T-helper 2 cell (primary cell): ENCODE results near the gene SRCIN1.
A peak's percentile ranks its signal among the peaks of the same experiment; 100 is the strongest.

ENCODE experiments used
- DNase-seq, 5 experiments: peaks; one replicate each; pipeline versions ENCODE4 v3.0.0 to v3.0.0-alpha.2; 2012 to 2022

SRCIN1 gene

GRCh38 chr17:38616361-38616760, 10.6 kb upstream of the SRCIN1 start:
- no peak for DNase-seq

DNA sequence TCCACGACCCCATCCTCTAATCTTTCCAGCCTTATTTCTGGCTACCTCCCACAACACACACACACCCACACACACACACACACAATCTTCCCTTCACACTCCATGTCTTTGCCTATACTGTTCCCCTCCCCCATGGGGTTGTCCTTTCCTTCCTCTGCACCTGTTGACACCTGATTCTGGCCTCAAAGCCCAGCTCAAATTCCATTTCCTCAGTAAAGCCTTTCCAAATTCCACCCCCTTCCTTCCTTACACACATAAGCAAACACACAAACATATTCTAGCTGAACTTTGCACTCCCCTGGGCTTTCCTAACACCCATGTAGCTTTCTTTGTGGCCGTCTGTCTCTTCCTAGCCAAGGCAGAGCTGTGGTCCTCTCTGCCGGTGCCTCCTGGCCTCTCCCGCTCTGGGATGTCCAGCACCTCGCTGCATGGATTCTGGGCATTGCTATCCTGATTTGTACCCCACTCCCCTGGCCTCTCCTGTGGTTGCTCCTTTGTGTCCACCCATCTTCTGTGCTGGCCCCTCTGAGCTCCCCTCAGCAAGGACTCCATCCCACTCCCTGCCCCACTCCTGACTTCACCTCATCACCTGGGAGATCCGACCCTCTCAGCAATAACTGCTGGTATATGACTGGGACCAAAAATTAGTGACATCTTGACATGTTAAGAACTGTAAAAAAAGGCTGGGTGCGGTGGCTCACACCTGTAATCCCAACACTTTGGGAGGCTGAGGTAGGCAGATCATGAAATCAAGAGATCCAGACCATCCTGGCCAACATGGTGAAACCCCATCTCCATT, 8.4 kb upstream of the SRCIN1 start:
- DNase-seq, result no peak

GRCh38 chr17:38613525-38613980, 7.8 kb upstream of the SRCIN1 start:
- DNase-seq, result no peak

GRCh38 chr17:38611872-38612376, 6.2 kb upstream of the SRCIN1 start:
- DNase-seq, result no peak

DNA sequence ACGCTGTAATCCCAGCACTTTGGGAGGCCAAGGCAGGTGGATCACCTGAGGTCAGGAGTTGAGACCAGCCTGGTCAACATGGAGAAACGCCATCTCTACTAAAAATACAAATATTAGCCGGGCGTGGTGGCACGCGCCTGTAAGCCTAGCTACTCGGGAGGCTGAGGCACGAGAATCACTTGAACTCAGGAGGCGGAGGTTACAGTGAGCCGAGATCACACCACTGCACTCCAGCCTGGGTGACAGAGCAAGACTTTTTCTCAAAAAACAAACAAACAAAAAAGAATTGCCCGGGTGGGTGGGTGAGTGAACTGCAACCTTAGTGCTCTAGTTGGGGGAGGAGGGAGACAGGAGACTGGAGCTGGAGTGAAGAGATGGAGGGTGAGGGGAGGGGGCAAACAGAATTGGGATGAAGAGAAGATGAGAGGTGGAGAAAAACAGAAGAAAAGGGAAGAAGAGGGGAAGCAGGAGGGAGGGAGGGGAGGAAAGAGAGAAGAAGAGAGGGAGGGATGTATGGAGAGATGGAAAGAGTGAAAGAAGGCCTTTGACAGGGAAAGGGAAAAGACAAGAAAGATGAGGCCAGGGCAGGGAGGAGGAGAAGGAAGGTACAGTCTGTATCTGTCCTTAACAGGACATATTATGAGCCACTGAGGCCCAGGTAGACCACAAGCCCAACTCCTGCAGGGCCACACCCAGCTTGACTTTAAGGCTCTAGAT, 5.5 kb upstream of the SRCIN1 start:
- DNase-seq, result no peak

DNA sequence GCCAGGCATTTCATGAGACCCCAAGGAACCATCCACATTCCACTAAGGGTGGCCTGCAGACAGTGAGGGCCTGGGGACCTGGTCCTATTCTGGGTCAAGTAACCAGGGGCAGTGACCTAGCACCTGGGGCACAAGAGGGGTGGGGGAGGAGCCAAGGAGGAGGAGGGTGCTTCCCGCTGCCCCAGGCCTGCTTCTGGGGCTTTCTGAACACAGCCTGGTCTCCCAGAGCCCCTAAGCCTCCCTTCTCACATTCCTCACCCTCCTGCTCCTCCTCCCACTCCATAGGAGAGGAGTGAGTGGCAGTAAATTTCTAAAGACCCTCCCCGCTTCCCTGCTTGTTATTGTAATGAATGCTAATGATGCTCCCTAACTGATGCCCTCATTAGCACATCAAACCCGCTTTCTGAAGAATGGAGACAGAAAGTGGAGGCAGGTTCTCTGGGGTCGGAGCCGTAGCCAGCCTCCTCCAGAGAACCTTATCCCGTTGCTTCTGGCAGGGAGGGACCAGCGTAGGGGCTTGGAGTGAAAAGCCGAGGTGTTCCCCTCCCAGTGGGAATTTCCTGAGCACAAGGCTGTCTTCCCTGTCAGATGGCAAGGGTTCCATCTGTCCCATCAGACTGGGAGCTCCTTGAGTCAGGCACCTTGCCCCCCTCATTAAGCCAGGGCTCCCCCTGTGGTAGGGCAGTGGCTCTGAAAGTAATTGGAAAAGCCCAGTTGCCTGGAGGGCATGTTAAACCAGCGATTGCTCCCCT, 3.7 kb upstream of the SRCIN1 start:
- DNase-seq, result no peak

GRCh38 chr17:38608648-38609047, 2.9 kb upstream of the SRCIN1 start:
- DNase-seq, result no peak

GRCh38 chr17:38606646-38607611, 1.2 kb upstream of the SRCIN1 start:
- DNase-seq, result no peak

DNA sequence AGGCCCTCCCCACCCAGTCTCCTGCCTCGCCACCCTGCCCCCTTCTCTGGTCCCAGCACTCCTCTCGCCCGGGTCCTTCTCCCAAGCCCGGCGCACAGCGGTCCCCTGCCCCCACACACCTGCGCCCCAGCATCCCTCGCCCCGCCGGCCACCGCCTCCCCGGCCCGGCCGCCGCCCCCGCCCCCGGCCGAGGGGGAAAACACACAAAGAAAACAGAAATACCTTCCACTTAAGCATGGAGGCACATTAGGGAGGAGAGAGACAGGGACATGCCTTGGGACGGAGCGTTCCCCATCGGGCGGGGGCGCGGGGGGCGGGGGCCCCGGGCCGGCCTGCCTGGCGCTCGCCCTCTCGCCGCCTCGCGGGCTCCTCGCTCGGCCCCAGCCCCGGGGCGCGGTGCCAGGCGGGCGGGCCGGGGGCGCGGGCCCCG, 326 bp downstream of the SRCIN1 start:
- no peak for DNase-seq

DNA sequence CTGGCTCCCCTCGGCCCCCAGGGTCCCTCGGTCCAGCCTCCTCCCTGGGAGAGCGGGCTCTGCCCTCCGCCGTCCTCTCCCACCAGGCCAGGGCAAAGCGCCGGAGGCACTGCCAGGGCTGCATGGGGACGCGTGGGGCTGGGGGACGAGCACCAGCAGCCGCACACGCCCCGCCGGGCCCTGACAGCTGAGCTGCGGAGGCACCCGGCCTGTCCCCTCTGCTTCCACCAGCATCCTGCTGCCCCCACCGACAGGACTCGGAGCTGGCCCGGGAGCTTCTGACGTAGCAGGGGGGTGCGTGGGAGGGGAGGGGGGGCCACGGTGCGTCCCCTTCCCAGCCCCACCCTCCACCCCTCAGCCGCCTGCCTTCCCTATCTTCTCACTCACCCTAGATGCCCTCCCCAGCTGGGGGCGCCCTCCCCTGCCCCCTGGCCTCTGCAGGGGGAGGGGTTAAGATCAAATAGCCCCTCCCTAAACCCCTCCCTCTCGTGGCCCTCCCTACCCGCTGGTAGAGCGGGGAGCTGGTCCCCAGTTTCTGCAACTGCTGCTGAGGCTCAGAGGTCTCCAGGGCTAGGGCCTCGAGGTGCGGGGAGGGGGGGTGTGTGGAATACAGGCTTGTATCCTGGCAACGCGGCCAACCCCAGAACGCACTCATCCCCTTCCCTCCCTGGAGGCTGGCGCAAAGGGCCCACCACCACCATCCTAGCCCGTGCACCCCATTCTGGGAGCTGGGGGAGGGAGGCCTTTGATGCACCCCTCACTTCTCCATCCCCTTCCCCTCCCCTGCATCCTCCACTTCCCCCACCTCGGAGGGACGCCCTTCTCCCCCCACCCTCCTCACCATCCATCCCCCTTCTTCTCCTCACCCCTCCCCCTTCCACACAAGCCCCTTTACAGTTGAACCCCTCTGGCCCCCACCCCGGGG, 1.0 kb downstream of the SRCIN1 start:
- peak in 1 of 5 experiments; percentile 16 for DNase-seq

DNA sequence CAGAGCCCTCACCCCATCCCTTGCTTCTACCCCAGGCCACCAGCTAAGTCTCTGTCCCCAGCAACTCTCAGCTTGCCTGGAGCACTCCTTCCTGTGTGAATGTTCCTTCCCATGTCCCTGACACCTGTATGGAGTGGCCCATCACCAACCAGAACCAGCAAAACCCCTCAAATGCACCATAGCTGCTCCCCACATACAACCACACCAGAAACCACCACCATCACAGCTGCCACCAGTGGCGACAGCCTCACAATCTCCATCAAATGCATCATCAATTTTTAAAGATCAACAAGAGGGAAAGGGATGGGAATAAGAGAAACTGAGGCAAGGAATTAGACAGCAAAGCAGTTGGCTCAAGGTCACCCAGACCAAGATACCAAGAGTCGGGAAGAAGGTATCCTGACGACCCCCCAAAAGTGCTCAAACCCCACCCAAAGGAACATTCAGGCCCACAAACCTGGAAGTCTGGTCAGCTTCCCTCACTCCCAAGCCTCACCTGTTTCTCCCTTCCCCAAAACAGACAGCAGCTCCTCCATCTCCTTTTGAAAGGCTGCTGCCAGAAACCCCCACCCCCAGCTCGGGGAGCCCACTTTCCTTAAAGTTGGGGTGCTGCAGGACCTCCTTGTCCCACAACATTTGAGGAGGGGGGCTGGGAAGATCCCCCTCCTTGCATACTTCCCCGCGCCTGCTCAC, 1.8 kb downstream of the SRCIN1 start:
- no peak for DNase-seq

- no peak for DNase-seq
Measured at GRCh38 chr17:38602956-38603785, 2.6 kb downstream of the SRCIN1 start.

- DNase-seq, result no peak
Measured at GRCh38 chr17:38602453-38602852, 3.3 kb downstream of the SRCIN1 start.

GRCh38 chr17:38601539-38602351, 4.0 kb downstream of the SRCIN1 start:
- DNase-seq, result peak in 1 of 5 experiments; percentile 27

DNA sequence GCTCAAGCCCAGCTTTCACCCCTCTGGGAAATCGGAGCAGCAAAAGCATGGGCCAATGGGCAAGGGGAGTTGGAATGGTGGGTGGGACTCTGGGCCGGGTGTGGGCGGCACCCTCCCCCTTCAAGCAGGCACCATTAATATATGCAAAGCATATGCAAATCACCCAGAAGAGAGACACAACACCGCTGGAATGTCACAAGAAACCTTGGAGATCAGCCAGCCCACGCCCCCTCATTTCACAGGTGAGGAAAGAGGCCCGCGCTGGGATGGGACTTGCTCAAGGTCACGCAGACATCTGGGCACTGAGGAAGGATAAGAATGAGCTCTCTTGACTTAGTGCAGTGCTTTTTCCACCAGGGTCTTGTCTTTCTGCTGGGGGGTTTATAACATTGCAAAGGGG, 4.8 kb downstream of the SRCIN1 start:
- DNase-seq, result no peak

DNA sequence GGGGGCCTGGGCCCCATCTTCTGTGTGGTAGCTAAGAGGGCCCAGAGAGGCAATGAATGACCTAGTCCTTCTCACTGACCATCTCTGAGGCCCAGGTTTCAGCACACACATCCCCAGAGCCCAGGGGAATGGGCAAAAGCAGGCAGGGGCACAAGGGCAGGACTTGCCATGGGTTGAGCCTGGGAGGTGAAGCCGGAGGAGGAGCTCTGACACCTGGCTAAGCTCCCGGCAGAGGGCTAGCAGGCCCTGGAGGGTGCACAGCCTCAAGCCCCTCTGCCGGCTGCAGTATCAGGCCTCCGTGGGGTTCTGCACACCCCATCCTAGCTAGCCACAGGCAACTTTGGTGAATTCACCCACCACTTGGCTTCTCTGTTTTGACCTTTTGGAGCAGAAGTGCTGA, 5.3 kb downstream of the SRCIN1 start:
- no peak for DNase-seq

DNA sequence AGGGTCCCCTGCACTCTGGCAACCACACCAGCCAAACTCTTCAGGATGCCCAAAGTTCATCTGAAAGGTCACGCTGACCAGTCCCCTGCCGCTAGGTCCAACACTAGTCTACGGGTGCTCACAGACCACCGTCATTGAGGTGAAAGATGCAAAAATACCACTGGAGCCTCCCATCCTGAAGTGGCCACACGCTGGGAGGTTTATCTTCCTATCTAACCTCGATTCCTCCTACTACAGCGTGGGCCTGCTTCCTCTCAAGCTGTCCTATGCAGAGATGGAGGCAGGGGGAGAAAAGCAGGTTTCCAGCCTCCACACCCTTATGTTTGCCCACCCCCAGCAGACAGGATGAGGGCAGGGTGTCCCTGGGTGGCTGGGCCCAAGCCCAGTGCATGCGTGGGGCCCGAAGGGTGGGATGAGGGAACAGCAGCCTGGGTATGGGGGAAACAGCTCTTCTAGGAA, 6.3 kb downstream of the SRCIN1 start:
- no peak for DNase-seq

DNA sequence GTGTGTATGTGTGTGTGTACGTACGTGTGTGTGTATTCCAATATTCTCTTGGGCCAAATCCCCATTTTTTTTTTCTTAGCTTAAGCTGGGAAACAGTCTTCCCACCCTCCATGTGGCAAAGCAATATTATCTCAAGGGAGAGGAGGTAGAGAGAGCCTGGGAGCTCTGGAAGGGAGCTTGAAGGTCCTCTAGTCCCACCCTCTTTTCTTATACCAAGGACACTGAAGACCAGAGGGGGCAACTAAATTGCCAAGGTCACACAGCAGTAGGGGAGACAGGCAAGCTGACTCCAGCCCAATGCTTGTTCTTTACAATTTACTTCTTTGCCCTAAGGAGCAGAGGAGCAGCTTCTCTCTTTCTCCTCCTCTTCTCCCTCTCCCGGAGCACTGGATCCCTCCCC, 6.8 kb downstream of the SRCIN1 start:
- DNase-seq, result no peak
